ENCODE results near the gene PFN3.

GRCh38 chr5:177369645-177370440 is 30.6 kb downstream of the PFN3 start:
- no peak for TF ChIP-seq CTCF (conservative IDR thresholded peaks at IDR 0.05)
- TF ChIP-seq EZH2 (IDR thresholded peaks at IDR 0.05; ENCODE audit: low read depth): no peak
